ENCODE data around the gene BHLHA15. TPM values are rescaled to one million over a fixed set of nuclear protein-coding genes. Genes with fewer than 3 reads are reported as not detected.

The BHLHA15 gene
- total and polyA plus RNA-seq, 9 of the 15 experiments (the other 6 are each of a cell fraction or from before 2014, with no cell fraction given) = 0.22 to 2.0 (median 1.1) TPM; not detected in 4

DNA sequence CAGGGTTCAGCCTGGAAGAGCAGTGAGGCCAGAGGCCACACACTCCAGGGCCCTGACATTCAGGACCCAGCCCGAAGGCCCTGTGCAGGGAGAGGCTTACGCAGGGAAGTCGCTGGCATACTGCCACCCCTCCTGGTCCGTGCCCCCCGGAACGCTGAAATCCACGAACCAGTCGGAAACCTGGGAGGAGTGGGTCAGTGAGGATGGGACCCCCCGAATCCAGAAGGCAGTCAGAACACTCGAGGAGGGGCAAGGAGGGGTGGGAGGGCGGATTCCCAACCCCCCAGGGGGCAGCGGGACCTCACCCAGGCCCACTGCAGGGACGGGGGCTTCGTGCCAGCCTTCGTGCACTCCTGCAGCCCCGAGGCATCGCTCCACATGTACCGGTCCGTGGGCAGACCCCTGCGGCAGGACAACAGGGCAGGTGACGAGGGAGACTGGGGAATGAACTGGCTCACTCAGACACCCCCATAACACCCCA is 13.5 kb downstream of the BHLHA15 start (continued):
- TF ChIP-seq MYNN (IDR thresholded peaks at IDR 0.05) = no peak
- no peak for TF ChIP-seq MYNN (CRISPR knock-in tag; IDR thresholded peaks at IDR 0.05)
- TF ChIP-seq BHLHE40 (IDR thresholded peaks at IDR 0.05; ENCODE audit: low read length) = no peak
- TF ChIP-seq RBM39 (optimal IDR thresholded peaks at IDR 0.05; ENCODE audit: low read depth, low read length) = no peak

DNA sequence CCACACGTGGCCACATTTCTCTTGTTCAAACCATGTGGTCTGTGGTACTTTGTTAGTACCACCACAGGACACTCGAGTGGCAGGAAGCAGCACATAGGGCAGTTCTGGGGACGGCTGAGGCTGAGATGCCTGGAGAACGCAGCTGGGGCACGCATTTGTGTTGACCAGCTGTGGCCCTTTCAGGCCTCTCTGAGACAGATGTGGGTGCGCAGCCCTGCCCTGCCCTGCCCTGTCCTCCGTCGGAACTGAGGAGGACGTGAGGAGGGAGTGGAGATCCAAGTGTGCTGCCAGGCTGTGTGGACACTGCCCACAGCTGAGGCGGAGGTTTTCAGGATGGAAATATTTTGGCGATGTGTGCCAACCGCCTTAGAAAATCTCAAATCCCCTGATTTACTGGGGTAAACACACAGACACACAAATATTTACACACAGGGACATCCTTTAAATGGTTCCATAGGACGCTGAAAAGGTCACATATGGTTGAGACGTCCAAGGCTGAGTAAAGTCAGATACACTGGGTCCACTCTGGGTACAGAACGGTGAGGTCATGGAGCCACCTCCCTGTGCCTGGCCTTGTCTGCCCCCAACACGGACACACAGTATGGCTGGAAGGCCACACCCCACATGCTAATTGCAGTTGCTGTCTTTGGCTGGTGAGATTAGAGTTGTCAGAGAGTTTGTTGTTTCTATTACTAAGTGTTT is 14.8 kb downstream of the BHLHA15 start:
- Histone ChIP-seq H3K4me1 (replicated peaks in 1 of 2; ENCODE audit: control insufficient read depth in 2 of 2, insufficient read depth in 2 of 2, low read length in 2 of 2) (peaks cover 0 to 49% of the 10 kb centered on the region in 2 experiments; a peak in 1 of 5 replicates), H3K9me3 (replicated peaks; ENCODE audit: control insufficient read depth, insufficient read depth, low read depth, low read length) (no peaks in the 10 kb centered on the region), H3K27ac (ENCODE audit: extremely low read depth, low read depth, low read length) (no peak overlapping the region), H3K27me3 (ENCODE audit: control insufficient read depth in 2 of 2, insufficient read depth in 2 of 2, low read length in 2 of 2) (peaks cover 3 to 61% of the 10 kb centered on the region in 2 experiments; a peak in 4 of 5 replicates), H2AFZ (ENCODE audit: low read depth, low read length) (no peak overlapping the region), H3K4me3 (no peak overlapping the region), H3K4me2 (ENCODE audit: insufficient read depth, low read length) (no peak overlapping the region), H3K9ac (ENCODE audit: insufficient read depth in 1 of 2, low read depth in 2 of 2, low read length in 2 of 2) (no peak overlapping the region), H3K36me3 (ENCODE audit: control insufficient read depth, insufficient read depth, low read length) (no peaks in the 10 kb centered on the region), H4K20me1 (replicated peaks; ENCODE audit: control insufficient read depth, insufficient read depth, low read length) (no peaks in the 10 kb centered on the region; the same call in 1 of the 2 replicates), H3K79me2 (ENCODE audit: control insufficient read depth, insufficient read depth, low read length) (no peaks in the 10 kb centered on the region), H3K9me1 (ENCODE audit: control insufficient read depth, insufficient read depth, low read length) (no peaks in the 10 kb centered on the region)
- WGBS (ENCODE audit: insufficient coverage, low coverage, missing lambda C conversion rate) = 35% methylated on average over 16 of the region's 16 CpGs
- peak in 2 of 4 experiments; percentile 19 to 37 for DNase-seq (ENCODE audit: extremely low read depth in 1 of 4, low spot score in 3 of 4)
- no TSS peak for BruUV-seq (replicated peaks)
- no peak for TF ChIP-seq ILK (tag; IDR thresholded peaks at IDR 0.05; ENCODE audit: borderline replicate concordance, low read depth)
- TF ChIP-seq ZNF354B (CRISPR knock-in tag; IDR thresholded peaks at IDR 0.05) = no peak
- TF ChIP-seq, protein P1, sequence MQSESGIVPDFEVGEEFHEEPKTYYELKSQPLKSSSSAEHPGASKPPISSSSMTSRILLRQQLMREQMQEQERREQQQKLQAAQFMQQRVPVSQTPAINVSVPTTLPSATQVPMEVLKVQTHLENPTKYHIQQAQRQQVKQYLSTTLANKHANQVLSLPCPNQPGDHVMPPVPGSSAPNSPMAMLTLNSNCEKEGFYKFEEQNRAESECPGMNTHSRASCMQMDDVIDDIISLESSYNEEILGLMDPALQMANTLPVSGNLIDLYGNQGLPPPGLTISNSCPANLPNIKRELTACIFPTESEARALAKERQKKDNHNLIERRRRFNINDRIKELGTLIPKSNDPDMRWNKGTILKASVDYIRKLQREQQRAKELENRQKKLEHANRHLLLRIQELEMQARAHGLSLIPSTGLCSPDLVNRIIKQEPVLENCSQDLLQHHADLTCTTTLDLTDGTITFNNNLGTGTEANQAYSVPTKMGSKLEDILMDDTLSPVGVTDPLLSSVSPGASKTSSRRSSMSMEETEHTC (IDR thresholded peaks at IDR 0.05) = no peak
- TF ChIP-seq MAZ (CRISPR knock-in tag; conservative IDR thresholded peaks at IDR 0.05 in 1 of 2, IDR thresholded peaks at IDR 0.05 in 1 of 2) = no peak
- TF ChIP-seq RBM17 (IDR thresholded peaks at IDR 0.05; ENCODE audit: borderline replicate concordance, low read depth, low read length) = no peak
- TF ChIP-seq LARP7 (IDR thresholded peaks at IDR 0.05) = no peak
- TF ChIP-seq NFRKB (IDR thresholded peaks at IDR 0.05; ENCODE audit: low read depth) = no peak
- intact Hi-C loops (cut with micrococcal nuclease) = no loop called here
- in situ Hi-C loops (cut with MboI) = no loop called here
- ChIA-PET POLR2A (interaction anchor here (0.6 kb wide), 1 partner anchor 63 kb away, joined by 3 read pairs; no protein-coding TSS in a partner anchor), CTCF (ENCODE audit: low intra/inter-chr PET ratio) (no interaction called here)
- peak; percentile 40; the same call in 2 of the 3 replicates for ATAC-seq
- peak; percentile 70 for FAIRE-seq

Data from K562 (cell line).